HCT116 (cell line): ENCODE results near the gene RGS6. TPM values are rescaled to one million over a fixed set of nuclear protein-coding genes. Genes with fewer than 3 reads are reported as not detected.

ENCODE experiments used
- ATAC-seq: fragments of 200-7000 bp; cut with Tn5 transposase; 2 replicates; pipeline ENCODE4 v1.9.1; 2020; ENCODE audit warnings: mild to moderate bottlenecking, moderate library complexity
- BruUV-seq: library from RNA; stranded (reverse); fragments of 400-500 nt; replicated peaks from 2 replicates; lab custom pipeline; 2021; lab: Mats Ljungman, UMichigan
- CTCF ChIA-PET: fragments of 300-600 bp; sonication (Branson Sonifier 250); formaldehyde crosslinking; loops from one replicate; lab custom pipeline; 2021; ENCODE audit warnings: antibody characterized with exemption; lab: Charles Lee
- POLR2A ChIA-PET: fragments of 300-600, 350-600 bp; sonication (Branson Sonifier 250); formaldehyde crosslinking; loops from one replicate; lab custom pipeline; 2021; ENCODE audit warnings: antibody characterized with exemption; lab: Charles Lee
- RAD21 ChIA-PET, 2 experiments: fragments of 300-600 bp; sonication (Branson Sonifier 250); formaldehyde crosslinking; loops; one replicate each; lab custom pipeline; 2023; ENCODE audit warnings: low total read pairs in 2 of 2; ENCODE audit not compliant: uncharacterized antibody in 2 of 2, unreplicated experiment in 2 of 2, low non-redundant PET in 1 of 2; lab: Charles Lee
- DNase-seq: peaks from one replicate; pipeline ENCODE4 v3.0.0-alpha.2; 2010; ENCODE audit warnings: low read depth, low spot score
- H2AFZ ChIP-seq: fragments of 200-600 bp; shearing (Covaris generic), sonication (generic); 2 replicates; pipeline ENCODE4 v1.6.1; 2017; ENCODE audit warnings: low read depth, mixed run types, mixed read lengths, antibody characterized with exemption, low read length; ENCODE audit not compliant: poor library complexity, severe bottlenecking
- H3K27ac ChIP-seq: 2 replicates; pipeline ENCODE4 v1.5.1; 2012; ENCODE audit warnings: low read depth, low read length
- H3K27me3 ChIP-seq: fragments of 200-600 bp; sonication (generic); 2 replicates; pipeline ENCODE4 v1.6.1; 2016; ENCODE audit warnings: mixed run types, low read length, mixed read lengths; ENCODE audit not compliant: insufficient read depth
- H3K36me3 ChIP-seq, 2 experiments: fragments of 200-500 bp in 1 of 2; fragments of 200-600 bp in 1 of 2; sonication (Bioruptor generic) in 1 of 2; sonication (generic) in 1 of 2; 2 replicates each; pipeline versions ENCODE4 v1.5.1 to v1.6.1; 2014 to 2016; ENCODE audit warnings: low read length in 2 of 2, inconsistent platforms in 1 of 2, mixed read lengths in 1 of 2, mixed run types in 1 of 2; ENCODE audit not compliant: insufficient read depth in 2 of 2, control insufficient read depth in 1 of 2
- H3K4me1 ChIP-seq, 2 experiments: fragments of 200-600 bp in 1 of 2; sonication (generic) in 1 of 2; 2 replicates each; pipeline versions ENCODE4 v1.5.1 to v1.6.1; 2012 to 2017; ENCODE audit warnings: low read length in 2 of 2, inconsistent platforms in 1 of 2, mild to moderate bottlenecking in 1 of 2, mixed read lengths in 1 of 2, mixed run types in 1 of 2, moderate library complexity in 1 of 2; ENCODE audit not compliant: insufficient read depth in 2 of 2, control insufficient read depth in 1 of 2
- H3K4me2 ChIP-seq: fragments of 200-600 bp; sonication (generic); 2 replicates; pipeline ENCODE4 v1.6.1; 2017; ENCODE audit warnings: mixed run types, low read length, mixed read lengths
- H3K4me3 ChIP-seq, 2 experiments: fragments of 200-600 bp in 1 of 2; sonication (generic) in 1 of 2; replicated peaks in 1 of 2; 2 replicates each; pipeline ENCODE4 v1.5.1; 2011 to 2016; ENCODE audit warnings: low read length in 2 of 2, control low read depth in 1 of 2, low read depth in 1 of 2, mild to moderate bottlenecking in 1 of 2, mixed read lengths in 1 of 2, mixed run types in 1 of 2
- H3K79me2 ChIP-seq: fragments of 200-600 bp; sonication (generic); 2 replicates; pipeline ENCODE4 v1.6.1; 2017; ENCODE audit warnings: mild to moderate bottlenecking, mixed run types, low read length, moderate library complexity, mixed read lengths; ENCODE audit not compliant: insufficient read depth
- H3K9ac ChIP-seq: fragments of 200-600 bp; sonication (generic); 2 replicates; pipeline ENCODE4 v1.6.1; 2016; ENCODE audit warnings: low read length, mixed read lengths
- H3K9me2 ChIP-seq: fragments of 200-600 bp; sonication (generic), shearing (Covaris generic); 2 replicates; pipeline ENCODE4 v1.6.1; 2017; ENCODE audit warnings: mixed run types, mild to moderate bottlenecking, moderate library complexity; ENCODE audit not compliant: insufficient read depth
- H3K9me3 ChIP-seq, 2 experiments: fragments of 200-500 bp in 1 of 2; fragments of 200-600 bp in 1 of 2; sonication (Bioruptor generic) in 1 of 2; sonication (generic) in 1 of 2; 2 replicates each; pipeline ENCODE4 v1.6.1; 2014 to 2017; ENCODE audit warnings: low read length in 2 of 2, mixed read lengths in 2 of 2, inconsistent platforms in 1 of 2, low read depth in 1 of 2, mild to moderate bottlenecking in 1 of 2, mixed run types in 1 of 2, moderate library complexity in 1 of 2; ENCODE audit not compliant: control insufficient read depth in 1 of 2, insufficient read depth in 1 of 2
- H4K20me1 ChIP-seq: fragments of 200-600 bp; sonication (generic), shearing (Covaris generic); 2 replicates; pipeline ENCODE4 v1.6.1; 2017; ENCODE audit warnings: mixed run types, mild to moderate bottlenecking, moderate library complexity; ENCODE audit not compliant: insufficient read depth
- SP1 ChIP-seq: IDR thresholded peaks from 2 replicates; pipeline ENCODE4 v1.6.1; 2012; ENCODE audit warnings: low read depth
- TCF7L2 ChIP-seq: IDR thresholded peaks from 2 replicates; pipeline ENCODE4 v1.7.0; 2011; ENCODE audit warnings: borderline replicate concordance, inconsistent platforms; ENCODE audit not compliant: insufficient read depth, insufficient read length; ENCODE audit errors: extremely low read depth
- YY1 ChIP-seq: IDR thresholded peaks from 2 replicates; pipeline ENCODE4 v1.6.1; 2011; ENCODE audit warnings: low read length, low read depth, moderate library complexity, mild to moderate bottlenecking; ENCODE audit not compliant: insufficient replicate concordance; ENCODE audit errors: extremely low read depth
- intact Hi-C: fragments of 100-400 bp; cut with micrococcal nuclease; formaldehyde crosslinking; loops from 2 replicates; pipeline ENCODE4 v1.10.0; 2022
- total RNA-seq: library from RNA; stranded (reverse); gene quantifications from one replicate; pipeline ENCODE4 v1.2.1, GENCODE V29; 2021; ENCODE audit not compliant: unreplicated experiment

Gene RGS6
- total RNA-seq, 1 experiment from 2014 or later: 4.7 TPM

DNA sequence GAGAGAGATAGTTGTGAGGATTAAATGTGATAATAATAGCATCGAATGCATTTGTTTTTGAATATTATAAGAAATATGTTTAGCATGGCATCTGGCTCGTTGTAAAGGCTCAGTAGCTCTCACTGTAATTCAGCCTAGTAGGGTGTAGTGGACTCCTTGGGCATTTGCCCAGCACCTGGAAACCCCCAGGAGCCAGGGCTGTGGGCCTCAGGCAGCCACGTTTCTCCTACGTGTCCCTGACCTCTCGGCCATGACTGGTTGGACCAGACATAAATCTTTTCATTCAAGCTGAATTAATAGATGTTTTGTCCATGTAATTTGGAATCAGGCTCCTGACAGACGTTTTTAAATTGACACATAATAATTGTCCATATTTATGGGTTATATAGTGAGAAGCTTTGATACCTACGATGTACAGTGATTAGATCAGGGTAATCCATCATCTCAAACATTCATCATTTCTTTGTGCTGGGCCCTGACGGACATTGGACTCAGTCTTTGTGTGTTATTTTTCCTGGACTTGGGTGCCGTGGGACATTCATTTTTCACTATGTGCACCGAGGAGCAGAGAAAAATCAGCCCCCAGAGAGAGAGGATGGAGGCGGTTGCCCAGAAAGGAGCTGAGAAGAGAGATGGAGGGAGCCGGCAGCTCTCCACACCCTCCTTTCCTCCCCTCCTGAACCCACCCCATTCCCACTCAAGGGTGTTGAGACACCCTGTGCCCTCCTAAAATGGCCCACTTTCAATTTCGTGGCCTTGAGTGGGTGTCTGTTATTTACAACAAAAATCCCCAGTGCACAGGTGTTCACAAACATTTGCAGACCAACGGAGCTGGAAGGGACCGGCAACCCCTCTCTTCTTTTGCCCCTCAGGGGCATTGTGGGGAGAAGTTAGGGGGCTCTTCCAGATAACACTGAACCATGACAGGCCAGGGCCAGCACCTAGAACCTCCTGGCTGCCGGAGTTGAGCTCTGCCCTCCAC is 665.3 kb downstream of the RGS6 start:
- Histone ChIP-seq H3K9me2 (no peaks in the 10 kb centered on the region), H3K4me2 (no peak overlapping the region), H3K9ac (no peak overlapping the region), H4K20me1 (no peaks in the 10 kb centered on the region), H3K4me1 (no peaks in the 10 kb centered on the region), H3K27me3 (no peaks in the 10 kb centered on the region), H3K27ac (no peak overlapping the region), H3K4me3 (no peak overlapping the region), H2AFZ (no peak overlapping the region), H3K36me3 (no peaks in the 10 kb centered on the region), H3K9me3 (no peaks in the 10 kb centered on the region), H3K79me2 (no peaks in the 10 kb centered on the region)
- no peak for ATAC-seq
- no peak for TF ChIP-seq SP1
- BruUV-seq: no TSS peak
- DNase-seq: no peak
- intact Hi-C loops: no loop called here
- RAD21 ChIA-PET: no interaction called here
- CTCF ChIA-PET: no interaction called here
- POLR2A ChIA-PET: no interaction called here

DNA sequence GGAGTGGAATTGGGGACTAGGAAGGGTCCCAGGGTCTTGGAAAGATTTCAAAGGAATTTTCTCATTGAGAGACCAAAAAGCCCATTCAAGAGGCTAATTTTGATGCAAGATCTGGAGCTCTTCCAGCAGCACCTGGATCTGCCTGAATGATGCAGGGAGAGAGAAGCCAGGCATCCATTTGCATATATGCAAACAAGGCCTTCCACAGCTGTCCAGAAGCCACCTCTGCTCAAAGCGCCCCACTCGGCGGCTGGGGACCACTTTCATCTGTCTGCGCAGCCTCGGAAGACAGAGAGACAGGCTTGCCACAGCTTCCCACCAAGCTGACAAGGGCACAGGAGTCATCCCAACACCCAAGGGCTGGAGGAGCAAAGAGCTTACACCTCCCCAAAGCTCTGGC is 666.1 kb downstream of the RGS6 start:
- no peak overlapping the region for H2AFZ ChIP-seq
- BruUV-seq: no TSS peak
- intact Hi-C loops: no loop called here
- RAD21 ChIA-PET: no interaction called here
- no peaks in the 10 kb centered on the region for H4K20me1 ChIP-seq
- TF ChIP-seq TCF7L2 (no peak), YY1 (no peak)
- ATAC-seq (no peak), DNase-seq (no peak)
- H3K9me3 ChIP-seq: no peaks in the 10 kb centered on the region
- H3K4me2 ChIP-seq: no peak overlapping the region
- H3K9ac ChIP-seq: no peak overlapping the region
- no peaks in the 10 kb centered on the region for H3K9me2 ChIP-seq
- H3K27me3 ChIP-seq: no peaks in the 10 kb centered on the region
- no peaks in the 10 kb centered on the region for H3K36me3 ChIP-seq
- H3K27ac ChIP-seq: no peak overlapping the region
- no peaks in the 10 kb centered on the region for H3K79me2 ChIP-seq
- CTCF ChIA-PET: no interaction called here
- H3K4me3 ChIP-seq: no peak overlapping the region
- H3K4me1 ChIP-seq: no peaks in the 10 kb centered on the region
- POLR2A ChIA-PET: no interaction called here
